GM19328 (cell line): ENCODE measurements around the gene ZNF625.
"Not testable (repeated sequence)": the region's sequence is repeated elsewhere in the genome, so short reads cannot be mapped to it uniquely, and the experiment has no call there.

Experiments used
- ATAC-seq: cut with Tn5 transposase; IDR thresholded peaks from one replicate; pipeline ENCODE4 v1.9.1; 2021; ENCODE audit warnings: mild to moderate bottlenecking, moderate library complexity; ENCODE audit not compliant: unreplicated experiment

ZNF625 gene

GRCh38 chr19:12139269-12139668 is 17.3 kb downstream of the ZNF625 start:
- ATAC-seq: no peak

GRCh38 chr19:12137221-12137940 is 19.2 kb downstream of the ZNF625 start:
- ATAC-seq: no peak

GRCh38 chr19:12133069-12133468 is 23.5 kb downstream of the ZNF625 start:
- ATAC-seq: no peak

- ATAC-seq: no peak
These were observed 29.8 kb downstream of the ZNF625 start for GRCh38 chr19:12126707-12127106.

GRCh38 chr19:12117201-12117970 is 39.1 kb downstream of the ZNF625 start:
- no peak for ATAC-seq

GRCh38 chr19:12113121-12113520 is 43.4 kb downstream of the ZNF625 start:
- ATAC-seq: no peak

- no peak for ATAC-seq
These were observed 43.8 kb downstream of the ZNF625 start for GRCh38 chr19:12112701-12113100.

- no peak for ATAC-seq
These were observed 44.4 kb downstream of the ZNF625 start for GRCh38 chr19:12111943-12112637.

GRCh38 chr19:12111176-12111575 is 45.4 kb downstream of the ZNF625 start:
- ATAC-seq: no peak

GRCh38 chr19:12103909-12104308 is 52.6 kb downstream of the ZNF625 start:
- ATAC-seq: not testable (repeated sequence)

- ATAC-seq: no peak
These were observed 58.5 kb downstream of the ZNF625 start for GRCh38 chr19:12098040-12098439.

GRCh38 chr19:12095111-12095790 is 61.3 kb downstream of the ZNF625 start:
- ATAC-seq: no peak
